Measurements from ENCODE around the gene MRPL16.
A peak's percentile ranks its signal among the peaks of the same experiment; 100 is the strongest.
"Not testable (repeated sequence)": the region's sequence is repeated elsewhere in the genome, so short reads cannot be mapped to it uniquely, and the experiment has no call there.

Gene MRPL16

GRCh38 chr11:59810189-59810910 lies at the start of gene MRPL16:
Gene MRPL16 (minus strand): TSS chr11:59810778. CDS start chr11:59810658, 120 bp downstream.
- DNase-seq: peak; percentile 93

- no peak for DNase-seq
Measured at GRCh38 chr11:59859673-59860072, 49.1 kb upstream of the MRPL16 start.

- DNase-seq: no peak
Measured at GRCh38 chr11:59857439-59858434, 47.2 kb upstream of the MRPL16 start.

- DNase-seq: no peak
Measured at GRCh38 chr11:59854871-59855270, 44.3 kb upstream of the MRPL16 start.

GRCh38 chr11:59851416-59851815 lies 40.8 kb upstream of the MRPL16 start:
- DNase-seq: not testable (repeated sequence)

- not testable (repeated sequence) for DNase-seq
Measured at GRCh38 chr11:59849551-59849950, 39.0 kb upstream of the MRPL16 start.

GRCh38 chr11:59849129-59849528 lies 38.6 kb upstream of the MRPL16 start:
- peak; percentile 41 for DNase-seq

- not testable (repeated sequence) for DNase-seq
Measured at GRCh38 chr11:59848439-59848838, 37.9 kb upstream of the MRPL16 start.

- DNase-seq: no peak
Measured at GRCh38 chr11:59847626-59848025, 37.0 kb upstream of the MRPL16 start.

- DNase-seq: no peak
Measured at GRCh38 chr11:59846556-59846955, 36.0 kb upstream of the MRPL16 start.

- no peak for DNase-seq
Measured at GRCh38 chr11:59845399-59845798, 34.8 kb upstream of the MRPL16 start, which contains the start of gene CBLIF. Gene CBLIF (minus strand): TSS chr11:59845499. CDS start chr11:59845453, 46 bp downstream.

- DNase-seq: no peak
Measured at GRCh38 chr11:59842316-59842715, 31.7 kb upstream of the MRPL16 start.

GRCh38 chr11:59841514-59841913 lies 30.9 kb upstream of the MRPL16 start:
- no peak for DNase-seq

- no peak for DNase-seq
Measured at GRCh38 chr11:59839615-59840014, 29.0 kb upstream of the MRPL16 start.

- no peak for DNase-seq
Measured at GRCh38 chr11:59833602-59834001, 23.0 kb upstream of the MRPL16 start.

- DNase-seq: no peak
Measured at GRCh38 chr11:59829358-59829757, 18.8 kb upstream of the MRPL16 start.

GRCh38 chr11:59822989-59823566 lies 12.5 kb upstream of the MRPL16 start:
- peak; percentile 76 for DNase-seq

- DNase-seq: no peak
Measured at GRCh38 chr11:59818572-59818971, 8.0 kb upstream of the MRPL16 start.

- not testable (repeated sequence) for DNase-seq
Measured at GRCh38 chr11:59816434-59816833, 5.9 kb upstream of the MRPL16 start.

- DNase-seq: no peak
Measured at GRCh38 chr11:59815754-59816153, 5.2 kb upstream of the MRPL16 start.

GRCh38 chr11:59814021-59814420 lies 3.4 kb upstream of the MRPL16 start:
- peak; percentile 57 for DNase-seq

GRCh38 chr11:59813364-59813763 lies 2.8 kb upstream of the MRPL16 start:
- DNase-seq: no peak

- DNase-seq: no peak
Measured at GRCh38 chr11:59812220-59812619, 1.6 kb upstream of the MRPL16 start.

Data from suppressor macrophage treated with lipopolysaccharide for 4 hours (primary cell).